Measurements from ENCODE around the gene NENF. TPM values are rescaled to one million over a fixed set of nuclear protein-coding genes. Genes with fewer than 3 reads are reported as not detected.

NENF gene
- total RNA-seq, 3 donors from 2014 or later: 30.6 to 43.0 (median 32.5) TPM

- Histone ChIP-seq H3K36me3 (ENCODE audit: low read depth) (no peaks in the 10 kb centered on the region), H3K9me3 (no peaks in the 10 kb centered on the region), H3K4me1 (ENCODE audit: low read depth) (peaks cover 5% of the 10 kb centered on the region), H3K4me3 (no peak overlapping the region)
- intact Hi-C loops (cut with DNase I, micrococcal nuclease): no loop called here
- DNase-seq (no peak), ATAC-seq (no peak)
- TF ChIP-seq CTCF (IDR thresholded peaks at IDR 0.05): no peak
Measured at GRCh38 chr1:212412374-212412773, 20.3 kb upstream of the NENF start.

- intact Hi-C loops (cut with DNase I, micrococcal nuclease): no loop called here
- peaks cover 5% of the 10 kb centered on the region for H3K4me1 ChIP-seq (ENCODE audit: low read depth)
- no peak for DNase-seq
- peak; percentile 3 for ATAC-seq
- no peak for TF ChIP-seq CTCF (IDR thresholded peaks at IDR 0.05)
- peak overlapping the region; percentile 56 for H3K4me3 ChIP-seq
- no peaks in the 10 kb centered on the region for H3K9me3 ChIP-seq
- H3K36me3 ChIP-seq (ENCODE audit: low read depth): no peaks in the 10 kb centered on the region
Measured at GRCh38 chr1:212413902-212414327, 18.8 kb upstream of the NENF start.

GRCh38 chr1:212414328-212415106 is 18.2 kb upstream of the NENF start, which contains the start of gene PACC1:
TSS of gene PACC1 (minus strand) at chr1:212414886. CDS start at chr1:212414757, 129 bp downstream.
- H3K9me3 ChIP-seq: no peaks in the 10 kb centered on the region
- no peak for TF ChIP-seq CTCF (IDR thresholded peaks at IDR 0.05)
- DNase-seq (peak; percentile 87 to 94 (median 91)), ATAC-seq (peak; percentile 96)
- intact Hi-C loops (cut with DNase I, micrococcal nuclease): no loop called here
- peaks cover 5% of the 10 kb centered on the region for H3K4me1 ChIP-seq (ENCODE audit: low read depth)
- H3K4me3 ChIP-seq: peak within 1 kb of the TSS; percentile 56
- no peaks in the 10 kb centered on the region for H3K36me3 ChIP-seq (ENCODE audit: low read depth)

- TF ChIP-seq CTCF (IDR thresholded peaks at IDR 0.05): no peak
- DNase-seq (no peak), ATAC-seq (no peak)
- Histone ChIP-seq H3K4me1 (ENCODE audit: low read depth) (peaks cover 5% of the 10 kb centered on the region), H3K9me3 (no peaks in the 10 kb centered on the region), H3K4me3 (no peak overlapping the region), H3K36me3 (ENCODE audit: low read depth) (no peaks in the 10 kb centered on the region)
- intact Hi-C loops (cut with DNase I, micrococcal nuclease): no loop called here
Measured at GRCh38 chr1:212415107-212415841, 17.4 kb upstream of the NENF start.

GRCh38 chr1:212421165-212421564 is 11.6 kb upstream of the NENF start:
- Histone ChIP-seq H3K4me1 (ENCODE audit: low read depth) (no peaks in the 10 kb centered on the region), H3K36me3 (ENCODE audit: low read depth) (no peaks in the 10 kb centered on the region), H3K9me3 (no peaks in the 10 kb centered on the region), H3K4me3 (no peak overlapping the region)
- ATAC-seq: no peak
- intact Hi-C loops (cut with DNase I, micrococcal nuclease): no loop called here
- DNase-seq: no peak
- TF ChIP-seq CTCF (IDR thresholded peaks at IDR 0.05): no peak
